PC-3 (cell line): ENCODE measurements around the gene IGSF22.

Experiments used
- CTCF ChIP-seq: fragments of 300-600 bp; sonication (generic); conservative IDR thresholded peaks from 2 replicates; pipeline ENCODE4 v1.5.1; 2017; ENCODE audit warnings: antibody characterized with exemption, low read depth, mild to moderate bottlenecking, low read length
- EZH2phosphoT487 ChIP-seq: fragments of 300-600 bp; sonication (generic); IDR thresholded peaks from 2 replicates; pipeline ENCODE4 v1.6.1; 2018; ENCODE audit warnings: mild to moderate bottlenecking, antibody characterized with exemption, low read length, borderline replicate concordance

GRCh38 chr11:18756889-18757288, 30.9 kb upstream of the IGSF22 start:
- no peak for TF ChIP-seq CTCF
- no peak for TF ChIP-seq EZH2phosphoT487
